PC-9 (cell line): ENCODE measurements around the gene ME2.

ENCODE experiments used
- CTCF ChIP-seq: fragments of 200-600 bp; sonication (generic); conservative IDR thresholded peaks from 2 replicates; pipeline ENCODE4 v1.6.1; 2017; ENCODE audit warnings: mixed run types, antibody characterized with exemption, mild to moderate bottlenecking, moderate library complexity
- EZH2 ChIP-seq: fragments of 200-600 bp; sonication (generic); IDR thresholded peaks from 2 replicates; pipeline ENCODE4 v1.8.0; 2017; ENCODE audit warnings: antibody characterized with exemption, low read depth

GRCh38 chr18:50830544-50830943 lies 48.4 kb upstream of the ME2 start:
- no peak for TF ChIP-seq EZH2
- TF ChIP-seq CTCF = no peak
